ENCODE measurements around the gene NUPR2. TPM values are rescaled to one million over a fixed set of nuclear protein-coding genes. Genes with fewer than 3 reads are reported as not detected.
"Not testable (repeated sequence)": the region's sequence is repeated elsewhere in the genome, so short reads cannot be mapped to it uniquely, and the experiment has no call there.

The NUPR2 gene
- total and polyA plus RNA-seq, 12 donors: 0.17 to 2.5 (median 1.6) TPM; not detected in 9

DNA sequence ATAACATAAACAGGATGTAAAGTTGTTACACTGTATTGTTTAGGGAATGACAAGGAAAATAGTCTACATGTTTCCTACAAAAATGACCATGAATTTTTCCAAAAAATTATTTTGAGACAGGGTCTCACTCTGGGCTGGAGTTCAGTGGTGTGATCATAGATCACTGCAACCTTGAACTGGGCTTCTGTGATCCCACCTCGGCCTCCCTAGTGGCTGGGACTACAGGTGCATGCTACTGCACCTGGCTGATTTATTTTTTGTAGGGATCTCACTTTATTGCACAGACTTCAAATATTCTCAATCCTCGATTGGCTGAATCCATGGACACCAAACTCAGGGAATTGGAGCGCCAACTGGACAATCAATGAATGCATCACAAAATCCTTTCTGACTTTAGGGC, 16.6 kb downstream of the NUPR2 start:
- H3K9me3 ChIP-seq (replicated peaks in 1 of 3): no peaks in the 10 kb centered on the region
- peaks cover 5 to 16% of the 10 kb centered on the region in 2 donors for H3K4me1 ChIP-seq (replicated peaks in 1 of 2)
- no peak overlapping the region for H3K27ac ChIP-seq
- peaks cover 0 to 56% of the 10 kb centered on the region in 2 donors for H3K36me3 ChIP-seq (replicated peaks in 1 of 2)
- TF ChIP-seq, protein P1, sequence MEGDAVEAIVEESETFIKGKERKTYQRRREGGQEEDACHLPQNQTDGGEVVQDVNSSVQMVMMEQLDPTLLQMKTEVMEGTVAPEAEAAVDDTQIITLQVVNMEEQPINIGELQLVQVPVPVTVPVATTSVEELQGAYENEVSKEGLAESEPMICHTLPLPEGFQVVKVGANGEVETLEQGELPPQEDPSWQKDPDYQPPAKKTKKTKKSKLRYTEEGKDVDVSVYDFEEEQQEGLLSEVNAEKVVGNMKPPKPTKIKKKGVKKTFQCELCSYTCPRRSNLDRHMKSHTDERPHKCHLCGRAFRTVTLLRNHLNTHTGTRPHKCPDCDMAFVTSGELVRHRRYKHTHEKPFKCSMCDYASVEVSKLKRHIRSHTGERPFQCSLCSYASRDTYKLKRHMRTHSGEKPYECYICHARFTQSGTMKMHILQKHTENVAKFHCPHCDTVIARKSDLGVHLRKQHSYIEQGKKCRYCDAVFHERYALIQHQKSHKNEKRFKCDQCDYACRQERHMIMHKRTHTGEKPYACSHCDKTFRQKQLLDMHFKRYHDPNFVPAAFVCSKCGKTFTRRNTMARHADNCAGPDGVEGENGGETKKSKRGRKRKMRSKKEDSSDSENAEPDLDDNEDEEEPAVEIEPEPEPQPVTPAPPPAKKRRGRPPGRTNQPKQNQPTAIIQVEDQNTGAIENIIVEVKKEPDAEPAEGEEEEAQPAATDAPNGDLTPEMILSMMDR (IDR thresholded peaks at IDR 0.05): no peak
- TF ChIP-seq POLR2A (IDR thresholded peaks at IDR 0.05): no peak
- H3K4me3 ChIP-seq: no peak overlapping the region
- intact Hi-C loops (cut with DNase I): no loop called here
- WGBS, 4 donors: 79 to 85% (median 84%) methylated on average over 3 of the region's 3 CpGs
- DNase-seq: no peak
- H3K27me3 ChIP-seq: no peaks in the 10 kb centered on the region

DNA sequence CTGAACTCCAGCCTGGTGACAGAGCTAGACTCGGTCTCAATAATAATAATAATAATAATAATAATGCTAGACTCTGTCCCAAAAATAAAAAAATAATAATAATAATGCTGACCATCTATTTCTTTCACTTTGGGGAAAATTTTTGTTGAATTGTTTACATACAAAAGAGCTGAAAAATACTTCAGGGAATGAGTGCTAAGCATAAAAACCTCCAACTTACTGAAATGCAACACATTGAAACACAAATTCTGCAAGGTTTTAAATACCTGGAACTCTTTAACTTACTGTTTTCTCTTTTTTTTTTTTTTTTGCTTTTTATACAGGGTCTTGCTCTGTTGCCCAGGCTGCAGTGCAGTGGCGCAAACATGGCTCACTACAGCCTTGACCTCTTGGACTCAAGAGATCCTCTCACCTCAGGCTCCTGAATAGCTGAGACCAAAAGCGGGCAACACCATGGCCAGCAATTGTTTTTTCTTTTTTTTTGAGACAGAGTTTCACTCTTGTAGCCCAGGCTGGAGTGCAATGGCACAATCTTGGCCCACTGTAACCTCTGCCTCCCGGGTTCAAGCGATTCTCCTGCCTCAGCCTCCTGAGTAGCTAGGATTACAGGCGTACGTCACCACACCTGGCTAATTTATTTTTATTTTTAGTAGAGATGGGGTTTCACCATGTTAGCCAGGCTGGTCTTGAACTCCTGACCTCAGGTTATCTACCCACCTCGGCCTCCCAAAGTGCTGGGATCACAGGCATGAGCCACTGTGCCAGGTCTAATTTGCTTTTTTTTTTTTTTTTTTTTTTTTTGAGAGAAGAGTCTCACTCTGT, 17.8 kb downstream of the NUPR2 start:
- DNase-seq; H3K4me1 ChIP-seq (replicated peaks in 1 of 2); H3K27me3 ChIP-seq; H3K9me3 ChIP-seq (replicated peaks in 1 of 3); H3K4me3 ChIP-seq; intact Hi-C loops (cut with DNase I): not testable (repeated sequence)
- WGBS, 4 donors: 59 to 74% (median 68%) methylated on average over 8 of the region's 8 CpGs
- Histone ChIP-seq H3K27ac (peak overlapping the region in 4 of 5 donors; percentile 0 to 68 (median 24)), H3K36me3 (replicated peaks in 1 of 2) (peaks cover 0 to 44% of the 10 kb centered on the region in 2 donors)

DNA sequence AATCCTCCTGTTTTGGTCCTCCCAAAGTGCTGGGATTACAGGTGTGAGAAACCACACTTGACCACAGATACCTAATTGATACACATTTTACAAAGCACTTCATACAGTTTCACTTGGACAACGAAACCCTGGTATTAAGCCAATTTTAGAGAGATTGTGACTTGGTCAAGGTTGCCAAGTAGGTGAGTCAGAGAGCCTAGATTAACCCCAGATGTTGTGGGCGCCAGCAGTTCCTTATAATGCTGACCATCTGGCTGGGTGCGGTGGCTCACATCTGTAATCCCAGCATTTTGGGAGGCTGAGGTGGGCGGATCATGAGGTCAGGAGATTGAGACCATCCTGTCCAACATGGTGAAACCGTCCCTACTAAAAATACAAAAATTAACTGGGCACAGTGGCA, 18.5 kb downstream of the NUPR2 start:
- WGBS, 4 donors: 25 to 48% (median 37%) methylated on average over 4 to 5 of the region's 5 CpGs

DNA sequence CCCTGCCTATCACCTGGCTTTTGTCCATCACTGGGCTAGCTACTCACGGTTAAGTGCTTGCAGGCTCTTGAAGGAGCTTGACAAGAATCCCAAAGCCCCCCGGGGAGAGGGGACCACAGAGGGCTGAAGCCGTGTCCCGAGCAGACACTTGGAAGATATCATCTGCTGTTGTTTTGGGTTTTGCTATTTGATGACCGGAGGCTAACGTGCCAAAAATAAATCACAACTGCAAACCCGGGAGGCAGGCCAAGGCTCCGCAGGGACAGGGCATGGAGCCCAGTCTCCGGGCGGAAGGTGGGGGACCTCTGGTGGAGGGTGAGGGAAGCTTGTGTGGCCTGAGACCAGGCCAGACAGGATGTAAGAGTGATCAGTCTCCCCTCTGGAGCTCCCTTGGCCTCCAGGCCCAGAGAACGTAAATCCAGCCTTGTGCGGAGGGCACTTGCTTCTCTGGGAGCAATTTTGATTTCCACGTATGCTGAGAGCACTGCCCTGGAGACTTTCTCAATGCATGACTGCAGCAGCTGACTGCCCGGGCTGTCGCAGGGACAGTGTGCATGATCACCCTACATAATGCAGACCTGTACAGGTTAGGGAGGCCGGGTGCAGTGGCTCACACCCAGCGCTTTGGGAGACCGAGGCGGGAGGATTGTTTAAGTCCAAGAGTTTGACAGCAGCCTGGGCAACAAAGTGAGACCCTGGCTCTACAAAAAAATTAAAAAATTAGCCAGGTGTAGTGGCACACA, 23.3 kb downstream of the NUPR2 start, which contains the start of gene PHKG1:
Gene PHKG1, minus strand, starts transcription at position 164 of the 743 bp plus-strand sequence. CDS start 4,011 bp downstream, outside the sequence.
- peak in 1 of 2 donors; percentile 52 for TF ChIP-seq POLR2A (IDR thresholded peaks at IDR 0.05)
- TF ChIP-seq, protein P1 (IDR thresholded peaks at IDR 0.05): peak; percentile 18 to 65 (median 46)
- peak within 1 kb of the TSS in 4 of 5 donors; percentile 61 to 77 (median 74) for H3K27ac ChIP-seq
- intact Hi-C loops (cut with DNase I): no loop called here
- 12 to 32% (median 29%) methylated on average over 11 to 19 of the region's 19 CpGs for WGBS, 4 donors
- H3K4me3 ChIP-seq: peak within 1 kb of the TSS in 1 of 4 donors; percentile 38
- no peaks in the 10 kb centered on the region for H3K36me3 ChIP-seq (replicated peaks in 1 of 2)
- DNase-seq: peak; percentile 90 to 96 (median 92)
- H3K27me3 ChIP-seq: no peaks in the 10 kb centered on the region
- H3K9me3 ChIP-seq (replicated peaks in 1 of 3): no peaks in the 10 kb centered on the region
- H3K4me1 ChIP-seq (replicated peaks in 1 of 2): peaks cover 10 to 15% of the 10 kb centered on the region in 2 donors

More for the DNA sequence above, 18.5 kb downstream of the NUPR2 start:
- Histone ChIP-seq H3K9me3 (replicated peaks in 1 of 3) (no peaks in the 10 kb centered on the region), H3K4me3 (no peak overlapping the region), H3K27ac (peak overlapping the region in 3 of 5 donors; percentile 0 to 68 (median 62)), H3K36me3 (replicated peaks in 1 of 2) (peaks cover 0 to 37% of the 10 kb centered on the region in 2 donors), H3K4me1 (replicated peaks in 1 of 2) (peaks cover 6 to 7% of the 10 kb centered on the region in 2 donors), H3K27me3 (no peaks in the 10 kb centered on the region)
- intact Hi-C loops (cut with DNase I): no loop called here
- TF ChIP-seq, protein P1 (IDR thresholded peaks at IDR 0.05): no peak
- no peak for TF ChIP-seq POLR2A (IDR thresholded peaks at IDR 0.05)
- peak; percentile 60 to 80 (median 76) for DNase-seq

DNA sequence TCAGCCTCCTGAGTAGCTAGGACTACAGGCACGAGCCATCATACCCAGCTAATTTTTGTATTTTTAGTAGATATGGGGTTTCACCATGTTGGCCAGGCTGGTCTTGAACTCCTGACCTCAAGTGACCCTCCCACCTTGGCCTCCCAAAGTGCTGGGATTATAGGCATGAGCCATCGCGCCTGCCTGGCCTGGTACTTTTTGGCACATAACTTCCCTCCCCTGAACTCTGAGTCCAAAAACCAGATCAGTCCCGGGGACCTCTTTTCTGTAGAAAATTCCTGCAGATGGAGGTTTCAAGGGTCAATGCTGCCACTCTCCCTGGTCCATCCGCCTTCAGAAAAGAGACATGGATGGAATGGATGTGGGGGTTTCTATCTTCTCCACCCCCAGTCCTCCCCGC, 23.8 kb downstream of the NUPR2 start:
- H3K4me1 ChIP-seq (replicated peaks in 1 of 2): peaks cover 9 to 15% of the 10 kb centered on the region in 2 donors
- peak in 1 of 7 donors; percentile 14 for DNase-seq
- peak overlapping the region in 4 of 5 donors; percentile 61 to 77 (median 74) for H3K27ac ChIP-seq
- H3K9me3 ChIP-seq (replicated peaks in 1 of 3); H3K27me3 ChIP-seq; H3K36me3 ChIP-seq (replicated peaks in 1 of 2); intact Hi-C loops (cut with DNase I): not testable (repeated sequence)
- peak overlapping the region in 1 of 4 donors; percentile 38 for H3K4me3 ChIP-seq
- WGBS, 4 donors: 28 to 43% (median 41%) methylated on average over 4 to 6 of the region's 6 CpGs

Data from adrenal gland (tissue), 12 donors.